Lower leg skin (tissue), 3 donors: ENCODE results near the gene SELP.

Source experiments
- POLR2A ChIP-seq, 2 donors: fragments of 450-650 bp; IDR thresholded peaks; one replicate each; pipeline ENCODE4 v1.6.1; 2016 to 2017; ENCODE audit warnings: antibody characterized with exemption in 2 of 2, mild to moderate bottlenecking in 1 of 2, moderate library complexity in 1 of 2
- TF ChIP-seq, protein P1 (sequence below), 3 donors: fragments of 450-650 bp; IDR thresholded peaks; one replicate each; pipeline ENCODE4 v1.5.1; 2016; ENCODE audit warnings: antibody characterized with exemption in 3 of 3, mild to moderate bottlenecking in 3 of 3, moderate library complexity in 2 of 3

DNA sequence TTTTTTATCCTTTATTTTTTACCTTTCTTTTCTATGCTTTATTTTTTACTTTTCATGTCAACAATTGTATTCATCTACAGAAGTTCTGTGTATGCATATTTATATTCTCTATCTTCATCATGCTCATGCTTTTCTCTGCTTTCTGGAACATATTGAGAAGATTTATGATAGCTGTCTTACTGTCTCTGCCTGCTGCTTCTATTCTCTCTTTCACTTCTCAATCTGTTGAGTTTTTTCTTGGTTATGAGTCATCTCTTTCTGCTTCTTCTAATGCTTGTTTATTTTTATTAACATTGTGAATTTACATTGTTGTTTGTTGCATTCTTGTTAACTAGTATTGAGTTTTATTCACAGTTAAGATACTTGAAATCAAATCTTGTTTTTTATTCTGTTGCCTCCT, 66.3 kb downstream of the SELP start:
- TF ChIP-seq, protein P1, sequence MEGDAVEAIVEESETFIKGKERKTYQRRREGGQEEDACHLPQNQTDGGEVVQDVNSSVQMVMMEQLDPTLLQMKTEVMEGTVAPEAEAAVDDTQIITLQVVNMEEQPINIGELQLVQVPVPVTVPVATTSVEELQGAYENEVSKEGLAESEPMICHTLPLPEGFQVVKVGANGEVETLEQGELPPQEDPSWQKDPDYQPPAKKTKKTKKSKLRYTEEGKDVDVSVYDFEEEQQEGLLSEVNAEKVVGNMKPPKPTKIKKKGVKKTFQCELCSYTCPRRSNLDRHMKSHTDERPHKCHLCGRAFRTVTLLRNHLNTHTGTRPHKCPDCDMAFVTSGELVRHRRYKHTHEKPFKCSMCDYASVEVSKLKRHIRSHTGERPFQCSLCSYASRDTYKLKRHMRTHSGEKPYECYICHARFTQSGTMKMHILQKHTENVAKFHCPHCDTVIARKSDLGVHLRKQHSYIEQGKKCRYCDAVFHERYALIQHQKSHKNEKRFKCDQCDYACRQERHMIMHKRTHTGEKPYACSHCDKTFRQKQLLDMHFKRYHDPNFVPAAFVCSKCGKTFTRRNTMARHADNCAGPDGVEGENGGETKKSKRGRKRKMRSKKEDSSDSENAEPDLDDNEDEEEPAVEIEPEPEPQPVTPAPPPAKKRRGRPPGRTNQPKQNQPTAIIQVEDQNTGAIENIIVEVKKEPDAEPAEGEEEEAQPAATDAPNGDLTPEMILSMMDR (IDR thresholded peaks at IDR 0.05), result no peak
- TF ChIP-seq POLR2A (IDR thresholded peaks at IDR 0.05), result no peak
